HL-60/S4 treated with phorbol 12-myristate 13-acetate at 8.2 ng/mL for 4 days and 3 days (cell line): ENCODE results near the gene COPS4.

Experiments
- in situ Hi-C: fragments of 300-500 bp; cut with MboI; formaldehyde crosslinking; loops from 2 replicates; pipeline ENCODE4 v1.15.0; 2022; ENCODE audit warnings: low sequenced_read_pairs

Gene COPS4

DNA sequence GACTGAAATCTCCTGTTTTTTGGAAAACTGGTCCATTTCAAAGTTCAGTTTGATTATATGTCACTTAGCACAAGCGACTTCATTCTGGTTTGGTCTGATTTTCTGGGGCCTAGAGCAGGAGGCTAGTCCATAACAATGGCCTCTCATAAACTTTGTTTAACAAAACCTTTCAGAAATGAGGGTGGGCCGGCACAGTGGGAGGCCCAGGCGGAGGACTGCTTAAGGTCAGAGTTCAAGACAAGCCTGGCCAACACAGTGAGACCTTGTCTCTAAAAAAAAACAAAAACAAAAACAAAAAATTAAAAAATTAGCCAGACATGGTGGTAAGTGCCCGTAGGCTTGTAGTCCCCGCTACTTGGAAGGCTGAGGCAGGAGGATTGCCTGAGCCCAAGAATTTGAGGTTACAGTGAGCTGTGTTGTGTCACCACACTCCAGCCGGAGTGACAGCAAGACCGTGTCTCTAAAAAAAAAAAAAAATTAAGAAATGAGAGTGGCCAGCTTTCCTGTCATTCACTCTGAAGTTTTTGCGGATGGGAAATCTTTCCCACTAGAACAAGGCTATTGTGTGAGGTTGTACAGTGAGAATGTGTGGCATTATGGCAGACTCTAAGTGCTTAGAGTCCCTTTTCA, 80.8 kb downstream of the COPS4 start:
- in situ Hi-C loops, result loop anchor here (25.0 kb wide), 1 partner anchor 147 kb away; no protein-coding TSS in a partner anchor

DNA sequence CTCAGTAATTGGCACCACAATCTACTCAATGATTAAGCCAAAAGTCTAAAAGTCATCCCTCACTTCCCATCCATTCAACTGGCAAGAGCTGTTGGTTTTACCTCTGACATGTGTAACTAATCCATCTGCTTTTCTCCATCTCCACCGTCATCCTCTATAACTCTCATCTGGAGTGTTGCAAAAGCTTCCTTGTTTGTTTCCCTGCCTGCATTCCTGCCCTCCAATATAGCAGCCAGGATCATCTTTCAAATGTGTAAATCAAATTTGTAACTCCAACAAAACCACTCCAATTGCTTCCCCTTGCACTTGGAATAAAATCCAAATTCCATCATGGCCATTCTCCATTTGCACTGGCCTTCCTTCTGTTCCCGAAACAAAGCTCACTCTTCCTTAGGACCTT, 83.9 kb downstream of the COPS4 start:
- in situ Hi-C loops, result loop anchor here (25.0 kb wide), 1 partner anchor 143 kb away; no protein-coding TSS in a partner anchor

DNA sequence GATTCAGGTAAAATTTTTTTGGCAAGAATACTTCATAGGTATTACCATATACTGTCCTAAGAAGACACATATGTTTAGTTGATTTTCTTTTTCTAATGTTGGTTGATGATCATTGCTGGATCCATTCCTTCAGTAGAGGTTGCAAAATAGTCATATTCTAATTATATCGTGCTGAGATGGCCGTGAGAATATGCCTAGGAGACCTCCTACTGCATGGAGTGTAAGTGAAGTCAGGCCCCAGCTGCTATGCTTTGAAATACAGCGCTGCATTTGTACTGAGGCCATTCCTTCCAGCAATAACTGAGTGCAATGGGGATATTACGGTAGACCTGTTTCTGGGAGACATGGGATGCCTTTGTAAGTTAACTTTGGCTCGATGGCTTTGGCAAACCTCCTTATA, 86.3 kb downstream of the COPS4 start:
- in situ Hi-C loops, result loop anchor here (25.0 kb wide), 1 partner anchor 141 kb away; no protein-coding TSS in a partner anchor

DNA sequence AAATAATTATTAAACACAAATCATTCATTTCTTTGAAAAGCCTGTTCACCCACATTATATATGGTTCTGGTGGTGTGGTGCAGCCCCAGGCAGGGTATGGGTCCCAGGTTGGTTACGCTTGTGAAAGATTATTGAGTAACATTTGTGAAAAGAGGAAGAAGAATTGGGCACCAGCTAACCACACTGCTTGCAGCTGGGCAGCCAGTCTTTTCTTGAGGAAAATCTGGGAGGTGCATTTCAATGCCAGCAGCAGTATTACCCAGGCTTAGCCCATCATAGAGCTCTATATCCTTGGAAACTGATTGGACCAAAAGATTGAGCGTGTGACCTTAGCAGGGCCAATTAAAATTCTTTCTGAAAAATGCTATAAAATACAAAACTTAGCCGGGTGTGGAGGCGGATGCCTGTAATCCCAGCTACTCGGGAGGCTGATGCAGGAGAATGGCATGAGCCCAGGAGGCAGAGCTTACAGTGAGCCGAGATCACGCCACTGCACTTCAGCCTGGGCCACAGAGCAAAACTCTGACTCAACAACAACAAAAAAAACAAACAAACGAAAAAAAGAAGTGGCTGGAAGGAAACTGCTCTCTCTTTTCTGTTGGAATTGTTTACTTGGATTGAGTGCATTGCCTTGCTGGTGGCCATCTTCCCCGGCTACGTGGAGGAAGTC, 89.3 kb downstream of the COPS4 start:
- in situ Hi-C loops, result loop anchor here (25.0 kb wide), 1 partner anchor 138 kb away; no protein-coding TSS in a partner anchor
